NT2/D1 (cell line): Measurements from ENCODE around the gene STX2.

Experiments used
- SUZ12 ChIP-seq: IDR thresholded peaks from 2 replicates; pipeline ENCODE4 v1.6.1; 2011; ENCODE audit not compliant: insufficient read length, insufficient read depth; ENCODE audit errors: extremely low read depth
- YY1 ChIP-seq: IDR thresholded peaks from 2 replicates; pipeline ENCODE4 v1.6.1; 2011; ENCODE audit not compliant: insufficient read length, insufficient read depth
- ZNF274 ChIP-seq: IDR thresholded peaks from 2 replicates; pipeline ENCODE4 v1.6.1; 2011; ENCODE audit warnings: mild to moderate bottlenecking, low read depth, low read length

GRCh38 chr12:130799051-130799450 is 40.0 kb downstream of the STX2 start:
- TF ChIP-seq YY1 = no peak
- no peak for TF ChIP-seq SUZ12
- TF ChIP-seq ZNF274 = no peak
